K562 (cell line): ENCODE measurements around the gene TFF1. TPM values are rescaled to one million over a fixed set of nuclear protein-coding genes. Genes with fewer than 3 reads are reported as not detected.
A peak's percentile ranks its signal among the peaks of the same experiment; 100 is the strongest.

Source experiments
- ATAC-seq: fragments of 200-7000 bp; cut with Tn5 transposase; 3 replicates; pipeline ENCODE4 v1.9.1; 2020; ENCODE audit warnings: moderate library complexity
- BruUV-seq: library from RNA; stranded (reverse); fragments of 400-500 nt; replicated peaks from 2 replicates; lab custom pipeline; 2021; lab: Mats Ljungman, UMichigan
- CTCF ChIA-PET: fragments of 300-600 bp; formaldehyde crosslinking; extraction: SDS; loops from one replicate; lab custom pipeline; 2021; ENCODE audit warnings: low intra/inter-chr PET ratio; lab: Yijun Ruan, JAX
- POLR2A ChIA-PET: fragments of 300-600, 350-650 bp; sonication (Branson Sonifier 250); formaldehyde crosslinking; extraction: SDS; loops from one replicate; lab custom pipeline; 2021; ENCODE audit warnings: antibody characterized with exemption, inconsistent platforms; lab: Yijun Ruan, JAX
- DNase-seq, 4 experiments: peaks; one replicate each; pipeline versions ENCODE4 v3.0.0 to v3.0.0-alpha.2; 2011 to 2018; ENCODE audit warnings: low spot score in 3 of 4, mixed read lengths in 3 of 4; ENCODE audit errors: extremely low read depth in 1 of 4
- FAIRE-seq: peaks from 2 replicates; lab custom pipeline; 2011; peaks lifted over from hg19 to GRCh38; lab: Jason Lieb, UNC
- H2AFZ ChIP-seq: 2 replicates; pipeline ENCODE4 v1.6.0; 2011; ENCODE audit warnings: low read depth, low read length, control low read depth, inconsistent platforms
- H3K27ac ChIP-seq: fragments of 200-600 bp; 3 replicates; pipeline ENCODE4 v1.8.0; 2011; ENCODE audit warnings: low read depth, mild to moderate bottlenecking, control low read depth, inconsistent platforms, low read length, moderate library complexity, mixed read lengths; ENCODE audit errors: extremely low read depth
- H3K27me3 ChIP-seq, 2 experiments: fragments of 300-600 bp in 1 of 2; 2 replicates in 1 of 2; 3 replicates in 1 of 2; pipeline versions ENCODE4 v1.6.0 to v1.8.0; 2011; ENCODE audit warnings: inconsistent platforms in 2 of 2, low read length in 2 of 2, mild to moderate bottlenecking in 1 of 2, mixed read lengths in 1 of 2, moderate library complexity in 1 of 2; ENCODE audit not compliant: control insufficient read depth in 2 of 2, insufficient read depth in 2 of 2
- H3K36me3 ChIP-seq: fragments of 300-600 bp; 3 replicates; pipeline ENCODE4 v1.8.0; 2011; ENCODE audit warnings: mild to moderate bottlenecking, low read length, inconsistent platforms; ENCODE audit not compliant: control insufficient read depth, insufficient read depth
- H3K4me1 ChIP-seq, 2 experiments: fragments of 200-600 bp in 1 of 2; replicated peaks in 1 of 2; 2 replicates in 1 of 2; 3 replicates in 1 of 2; pipeline versions ENCODE4 v1.5.1 to v1.8.0; 2011; ENCODE audit warnings: inconsistent platforms in 2 of 2, low read length in 2 of 2, mild to moderate bottlenecking in 1 of 2, mixed read lengths in 1 of 2, moderate library complexity in 1 of 2; ENCODE audit not compliant: control insufficient read depth in 2 of 2, insufficient read depth in 2 of 2
- H3K4me2 ChIP-seq: 2 replicates; pipeline ENCODE4 v1.6.1; 2011; ENCODE audit warnings: low read length, control low read depth, inconsistent platforms, mixed read lengths; ENCODE audit not compliant: insufficient read depth
- H3K4me3 ChIP-seq: fragments of 200-600 bp; sonication (generic), shearing (Covaris generic); 2 replicates; pipeline ENCODE4 v1.5.1; 2016; ENCODE audit warnings: control low read depth, inconsistent platforms
- H3K79me2 ChIP-seq: fragments of 200-600 bp; 3 replicates; pipeline ENCODE4 v1.8.0; 2011; ENCODE audit warnings: low read length, inconsistent platforms; ENCODE audit not compliant: control insufficient read depth, insufficient read depth
- H3K9ac ChIP-seq, 2 experiments: 2 replicates each; pipeline versions ENCODE4 v1.6.0 to v1.6.1; 2011; ENCODE audit warnings: low read depth in 2 of 2, low read length in 2 of 2, control low read depth in 1 of 2, inconsistent platforms in 1 of 2, mild to moderate bottlenecking in 1 of 2, mixed read lengths in 1 of 2; ENCODE audit not compliant: insufficient read depth in 1 of 2
- H3K9me1 ChIP-seq: one replicate; pipeline ENCODE4 v1.6.0; 2011; ENCODE audit warnings: inconsistent platforms, mild to moderate bottlenecking, low read length, moderate library complexity; ENCODE audit not compliant: control insufficient read depth, insufficient read depth
- H3K9me3 ChIP-seq: replicated peaks from 2 replicates; pipeline ENCODE4 v1.5.1; 2011; ENCODE audit warnings: low read depth, low read length, inconsistent platforms; ENCODE audit not compliant: control insufficient read depth, insufficient read depth
- H4K20me1 ChIP-seq: replicated peaks from 2 replicates; pipeline ENCODE4 v1.6.1; 2011; ENCODE audit warnings: low read length, inconsistent platforms, mixed read lengths; ENCODE audit not compliant: control insufficient read depth, insufficient read depth
- WGBS: fragments of 100-300 bp; shearing (Covaris generic); methylation state at CpG from one replicate; pipeline ENCODE4 v1.1.6; 2016; ENCODE audit warnings: low coverage, mixed read lengths; ENCODE audit not compliant: insufficient coverage; ENCODE audit errors: missing lambda C conversion rate; 5-methylcytosine and 5-hydroxymethylcytosine counted together
- in situ Hi-C: fragments of 300-500 bp; cut with MboI; formaldehyde crosslinking; loops from 4 replicates; pipeline ENCODE4 v1.15.0; 2018; ENCODE audit warnings: inconsistent platforms, mixed read lengths
- intact Hi-C: fragments of 100-400 bp; cut with micrococcal nuclease; formaldehyde crosslinking; loops from 2 replicates; pipeline ENCODE4 v1.14.2; 2022
- polyA plus RNA-seq, 8 experiments: library from polyadenylated mRNA; depleted of rRNA in 4 of 8; stranded (reverse) in 5 of 8; unstranded in 3 of 8; fragments of >200 nt; fragmentation: Nextera tagmentation in 2 of 8; fragmentation: Illumina TruSeq in 1 of 8; extraction: Ambion mirVana in 2 of 8; extraction: Trizol in 1 of 8; gene quantifications; 2 replicates each; pipeline versions ENCODE4 v1.2.1 to v1.2.3, GENCODE V29; 2011 to 2014; ENCODE audit warnings: inconsistent platforms in 1 of 8, missing spikeins in 1 of 8
- total RNA-seq, 7 experiments: library from RNA; depleted of rRNA in 6 of 7; stranded (reverse); fragments of >200 nt in 6 of 7; fragmentation: Illumina TruSeq in 2 of 7; extraction: Trizol in 2 of 7; gene quantifications; 2 replicates each; pipeline versions ENCODE4 v1.2.1 to v1.2.3, GENCODE V29; 2011 to 2021; ENCODE audit warnings: low replicate concordance in 1 of 7
- TF ChIP-seq, protein P1 (sequence below): fragments of 150-350 bp; IDR thresholded peaks from 2 replicates; pipeline ENCODE4 v1.6.1; 2014; ENCODE audit warnings: low read depth, mild to moderate bottlenecking, low read length, borderline replicate concordance
- TF ChIP-seq, protein P2 (sequence below), 3 experiments: IDR thresholded peaks in 2 of 3; conservative IDR thresholded peaks in 1 of 3; 2 replicates each; pipeline ENCODE4 v1.5.1; 2011 to 2012; ENCODE audit warnings: low read length in 3 of 3, mild to moderate bottlenecking in 3 of 3, control low read depth in 2 of 3, improper control_type of control experiment in 1 of 3, inconsistent platforms in 1 of 3, low read depth in 1 of 3, mixed read lengths in 1 of 3, moderate library complexity in 1 of 3; ENCODE audit not compliant: insufficient read depth in 2 of 3

TFF1 gene
- total and polyA plus RNA-seq, 9 of the 15 experiments (the other 6 are each of a cell fraction or from before 2014, with no cell fraction given), result 0.31 TPM; not detected in 8

DNA sequence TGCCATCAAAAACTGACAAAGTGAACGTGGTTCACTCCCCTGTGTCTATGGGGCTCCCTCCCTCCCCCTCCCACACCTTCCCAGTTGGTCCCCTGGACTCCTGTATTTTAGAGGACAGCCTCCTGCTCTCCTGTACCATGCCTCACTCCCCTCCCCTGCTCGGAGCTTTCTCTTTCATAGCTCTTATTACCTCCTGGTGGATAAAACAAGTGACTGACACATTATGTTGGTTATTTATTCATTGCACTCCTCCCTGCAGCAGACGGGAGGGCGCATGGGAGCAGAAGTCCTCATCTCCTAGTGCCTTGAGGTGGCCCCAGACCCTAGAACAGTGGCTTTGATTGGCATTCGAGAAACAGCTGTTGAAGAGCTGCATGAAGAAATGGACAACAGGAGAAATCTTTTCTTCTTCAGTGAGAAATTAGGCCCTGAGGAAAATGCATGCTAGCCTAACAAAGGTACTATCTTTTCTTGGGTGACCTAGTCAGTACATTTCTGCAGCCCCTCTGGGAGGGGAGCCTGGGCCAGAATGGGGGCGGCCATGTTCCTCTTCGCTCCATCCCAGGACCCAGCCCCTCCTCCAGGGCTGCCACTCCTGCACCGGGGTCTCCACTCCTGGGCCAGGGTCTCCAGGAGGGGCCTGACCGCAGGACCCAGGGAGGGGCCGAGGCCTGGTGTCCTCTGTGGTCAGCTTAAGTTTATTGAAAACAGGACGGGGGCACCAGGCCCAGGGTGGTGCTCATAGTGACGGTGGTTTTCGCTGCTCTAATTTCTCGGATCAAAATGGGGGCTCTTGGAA, 1.2 kb upstream of the TFF1 start:
- Histone ChIP-seq H3K27me3 (peaks cover 24 to 50% of the 10 kb centered on the region in 2 experiments), H2AFZ (no peak overlapping the region), H3K9me1 (no peaks in the 10 kb centered on the region), H3K79me2 (no peaks in the 10 kb centered on the region), H3K9ac (no peak overlapping the region), H3K4me3 (no peak overlapping the region), H3K27ac (no peak overlapping the region), H3K9me3 (no peaks in the 10 kb centered on the region), H4K20me1 (0 out of 2 replicates have a peak, but pooled peaks cover 5% of the 10 kb centered on the region), H3K4me2 (no peak overlapping the region), H3K36me3 (no peaks in the 10 kb centered on the region), H3K4me1 (peaks cover 10 to 24% of the 10 kb centered on the region in 2 experiments; a peak in 3 of 5 replicates)
- WGBS, result 48% methylated on average over 14 of the region's 14 CpGs
- in situ Hi-C loops, result no loop called here
- FAIRE-seq, result no peak
- intact Hi-C loops, result loop anchor here (10.0 kb wide), 1 partner anchor 167 kb away; no protein-coding TSS in a partner anchor
- BruUV-seq, result no TSS peak
- TF ChIP-seq, protein P1, sequence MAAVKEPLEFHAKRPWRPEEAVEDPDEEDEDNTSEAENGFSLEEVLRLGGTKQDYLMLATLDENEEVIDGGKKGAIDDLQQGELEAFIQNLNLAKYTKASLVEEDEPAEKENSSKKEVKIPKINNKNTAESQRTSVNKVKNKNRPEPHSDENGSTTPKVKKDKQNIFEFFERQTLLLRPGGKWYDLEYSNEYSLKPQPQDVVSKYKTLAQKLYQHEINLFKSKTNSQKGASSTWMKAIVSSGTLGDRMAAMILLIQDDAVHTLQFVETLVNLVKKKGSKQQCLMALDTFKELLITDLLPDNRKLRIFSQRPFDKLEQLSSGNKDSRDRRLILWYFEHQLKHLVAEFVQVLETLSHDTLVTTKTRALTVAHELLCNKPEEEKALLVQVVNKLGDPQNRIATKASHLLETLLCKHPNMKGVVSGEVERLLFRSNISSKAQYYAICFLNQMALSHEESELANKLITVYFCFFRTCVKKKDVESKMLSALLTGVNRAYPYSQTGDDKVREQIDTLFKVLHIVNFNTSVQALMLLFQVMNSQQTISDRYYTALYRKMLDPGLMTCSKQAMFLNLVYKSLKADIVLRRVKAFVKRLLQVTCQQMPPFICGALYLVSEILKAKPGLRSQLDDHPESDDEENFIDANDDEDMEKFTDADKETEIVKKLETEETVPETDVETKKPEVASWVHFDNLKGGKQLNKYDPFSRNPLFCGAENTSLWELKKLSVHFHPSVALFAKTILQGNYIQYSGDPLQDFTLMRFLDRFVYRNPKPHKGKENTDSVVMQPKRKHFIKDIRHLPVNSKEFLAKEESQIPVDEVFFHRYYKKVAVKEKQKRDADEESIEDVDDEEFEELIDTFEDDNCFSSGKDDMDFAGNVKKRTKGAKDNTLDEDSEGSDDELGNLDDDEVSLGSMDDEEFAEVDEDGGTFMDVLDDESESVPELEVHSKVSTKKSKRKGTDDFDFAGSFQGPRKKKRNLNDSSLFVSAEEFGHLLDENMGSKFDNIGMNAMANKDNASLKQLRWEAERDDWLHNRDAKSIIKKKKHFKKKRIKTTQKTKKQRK, result no peak
- TF ChIP-seq, protein P2, sequence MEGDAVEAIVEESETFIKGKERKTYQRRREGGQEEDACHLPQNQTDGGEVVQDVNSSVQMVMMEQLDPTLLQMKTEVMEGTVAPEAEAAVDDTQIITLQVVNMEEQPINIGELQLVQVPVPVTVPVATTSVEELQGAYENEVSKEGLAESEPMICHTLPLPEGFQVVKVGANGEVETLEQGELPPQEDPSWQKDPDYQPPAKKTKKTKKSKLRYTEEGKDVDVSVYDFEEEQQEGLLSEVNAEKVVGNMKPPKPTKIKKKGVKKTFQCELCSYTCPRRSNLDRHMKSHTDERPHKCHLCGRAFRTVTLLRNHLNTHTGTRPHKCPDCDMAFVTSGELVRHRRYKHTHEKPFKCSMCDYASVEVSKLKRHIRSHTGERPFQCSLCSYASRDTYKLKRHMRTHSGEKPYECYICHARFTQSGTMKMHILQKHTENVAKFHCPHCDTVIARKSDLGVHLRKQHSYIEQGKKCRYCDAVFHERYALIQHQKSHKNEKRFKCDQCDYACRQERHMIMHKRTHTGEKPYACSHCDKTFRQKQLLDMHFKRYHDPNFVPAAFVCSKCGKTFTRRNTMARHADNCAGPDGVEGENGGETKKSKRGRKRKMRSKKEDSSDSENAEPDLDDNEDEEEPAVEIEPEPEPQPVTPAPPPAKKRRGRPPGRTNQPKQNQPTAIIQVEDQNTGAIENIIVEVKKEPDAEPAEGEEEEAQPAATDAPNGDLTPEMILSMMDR (IDR thresholded peaks at IDR 0.05 in 2 of 3, conservative IDR thresholded peaks at IDR 0.05 in 1 of 3; ENCODE audit: insufficient read depth in 2 of 3, low read depth in 1 of 3, low read length in 3 of 3), result peak in 1 of 3 experiments; percentile 17; a peak in 1 of 6 replicates
- 0 out of 3 replicates have a peak, but pooled peaks have one; percentile 16 for ATAC-seq
- POLR2A ChIA-PET, result interaction anchor here (0.6 to 0.7 kb wide), 3 partner anchors 28 to 177 kb away, joined by 3 to 4 read pairs (median 3); no protein-coding TSS in a partner anchor
- no peak for DNase-seq
- CTCF ChIA-PET, result interaction anchor here (0.7 kb wide), 1 partner anchor 29 kb away, joined by 4 read pairs; no protein-coding TSS in a partner anchor
